PC-9 (cell line): ENCODE data around the gene LRRC4C. TPM values are rescaled to one million over a fixed set of nuclear protein-coding genes. Genes with fewer than 3 reads are reported as not detected.

Experiments used
- BruUV-seq: library from RNA; stranded (reverse); fragments of 400-500 nt; replicated peaks from 2 replicates; lab custom pipeline; 2021; lab: Mats Ljungman, UMichigan
- CTCF ChIA-PET: fragments of 300-600 bp; sonication (Branson Sonifier 250); formaldehyde crosslinking; loops from one replicate; lab custom pipeline; 2022; ENCODE audit warnings: antibody characterized with exemption; lab: Charles Lee
- POLR2A ChIA-PET: fragments of 300-600 bp; sonication (Branson Sonifier 250); formaldehyde crosslinking; loops from one replicate; lab custom pipeline; 2022; ENCODE audit warnings: antibody characterized with exemption; ENCODE audit not compliant: unreplicated experiment; lab: Charles Lee
- DNase-seq, 2 experiments: peaks; one replicate each; pipeline versions ENCODE4 v3.0.0 to v3.0.0-alpha.2; 2015 to 2022; ENCODE audit warnings: mixed read lengths in 1 of 2
- H2AFZ ChIP-seq: fragments of 200-600 bp; sonication (generic); 2 replicates; pipeline ENCODE4 v1.8.1; 2017; ENCODE audit warnings: antibody characterized with exemption
- H3F3A ChIP-seq: fragments of 200-600 bp; sonication (generic); 2 replicates; pipeline ENCODE4 v1.8.1; 2017; ENCODE audit warnings: antibody characterized with exemption, mild to moderate bottlenecking, low read depth; ENCODE audit not compliant: insufficient read depth
- H3K27ac ChIP-seq: fragments of 200-600 bp; sonication (generic); 2 replicates; pipeline ENCODE4 v1.6.1; 2016; ENCODE audit warnings: mixed run types
- H3K27me3 ChIP-seq: fragments of 200-600 bp; sonication (generic); 2 replicates; pipeline ENCODE4 v1.6.1; 2016; ENCODE audit warnings: low read depth, mixed run types; ENCODE audit not compliant: insufficient read depth
- H3K36me3 ChIP-seq: fragments of 200-600 bp; sonication (generic); 2 replicates; pipeline ENCODE4 v1.6.1; 2016; ENCODE audit warnings: low read depth, mixed run types
- H3K4me1 ChIP-seq: fragments of 200-600 bp; sonication (generic); replicated peaks from 2 replicates; pipeline ENCODE4 v1.6.1; 2016; ENCODE audit warnings: mixed run types; ENCODE audit not compliant: insufficient read depth
- H3K4me2 ChIP-seq: fragments of 200-600 bp; sonication (generic); 2 replicates; pipeline ENCODE4 v1.6.1; 2017; ENCODE audit warnings: mixed run types
- H3K4me3 ChIP-seq: fragments of 200-600 bp; sonication (generic); 2 replicates; pipeline ENCODE4 v1.6.1; 2016; ENCODE audit warnings: mixed run types
- H3K79me2 ChIP-seq: fragments of 200-600 bp; sonication (generic); 2 replicates; pipeline ENCODE4 v1.6.1; 2017; ENCODE audit warnings: low read depth, mixed run types
- H3K9me2 ChIP-seq: fragments of 200-600 bp; sonication (generic); 2 replicates; pipeline ENCODE4 v1.8.1; 2017; ENCODE audit warnings: mild to moderate bottlenecking; ENCODE audit not compliant: insufficient read depth
- H3K9me3 ChIP-seq: fragments of 200-600 bp; sonication (generic); 2 replicates; pipeline ENCODE4 v1.8.1; 2016; ENCODE audit warnings: low read depth; ENCODE audit not compliant: insufficient read depth
- H4K20me1 ChIP-seq: fragments of 200-600 bp; sonication (generic); 2 replicates; pipeline ENCODE4 v1.8.1; 2017; ENCODE audit not compliant: insufficient read depth
- CTCF ChIP-seq: fragments of 200-600 bp; sonication (generic); conservative IDR thresholded peaks from 2 replicates; pipeline ENCODE4 v1.6.1; 2017; ENCODE audit warnings: mixed run types, antibody characterized with exemption, mild to moderate bottlenecking, moderate library complexity
- EZH2 ChIP-seq: fragments of 200-600 bp; sonication (generic); IDR thresholded peaks from 2 replicates; pipeline ENCODE4 v1.8.0; 2017; ENCODE audit warnings: antibody characterized with exemption, low read depth
- intact Hi-C: fragments of 100-400 bp; cut with micrococcal nuclease; formaldehyde crosslinking; loops from one replicate; pipeline ENCODE4 v1.10.0; 2022; ENCODE audit not compliant: unreplicated experiment
- total RNA-seq: library from RNA; stranded (reverse); gene quantifications from 2 replicates; pipeline ENCODE4 v1.2.3, GENCODE V29; 2021

The LRRC4C gene
- total RNA-seq, 1 experiment from 2014 or later = not detected

DNA sequence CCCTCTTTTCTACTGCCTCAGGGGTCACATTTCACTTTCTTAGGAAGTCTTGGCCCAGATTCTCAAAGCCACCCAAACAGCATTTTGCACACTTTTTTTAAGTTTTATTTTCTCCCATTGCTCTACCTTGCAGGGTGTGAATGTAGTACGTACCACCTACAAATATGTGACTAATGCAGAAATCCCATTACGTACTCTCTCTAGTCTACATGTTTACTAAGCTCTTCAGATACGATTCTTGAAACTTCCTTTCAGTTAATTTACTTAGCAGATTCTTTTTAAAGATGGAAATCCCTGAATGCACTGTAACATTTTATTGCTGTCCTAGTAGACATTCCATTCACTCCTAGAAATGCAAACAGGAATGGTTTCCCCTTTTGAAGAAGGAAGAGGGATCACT lies 61.3 kb downstream of the LRRC4C start:
- ChIA-PET POLR2A (interaction anchor here (0.6 kb wide), 1 partner anchor 41 kb away, joined by 4 read pairs; no protein-coding TSS in a partner anchor), CTCF (no interaction called here)
- TF ChIP-seq EZH2 = no peak
- H3K4me2 ChIP-seq = no peak overlapping the region
- no peak overlapping the region for H3K4me3 ChIP-seq
- no TSS peak for BruUV-seq
- H3K27ac ChIP-seq = no peak overlapping the region
- intact Hi-C loops = no loop called here
- H2AFZ ChIP-seq = no peak overlapping the region
- H4K20me1 ChIP-seq = no peaks in the 10 kb centered on the region
- no peak for DNase-seq
- H3K4me1 ChIP-seq = no peaks in the 10 kb centered on the region
- H3K79me2 ChIP-seq = no peaks in the 10 kb centered on the region
- no peaks in the 10 kb centered on the region for H3K27me3 ChIP-seq
- H3K9me2 ChIP-seq = no peaks in the 10 kb centered on the region
- H3K36me3 ChIP-seq = no peaks in the 10 kb centered on the region
- no peaks in the 10 kb centered on the region for H3F3A ChIP-seq
- no peaks in the 10 kb centered on the region for H3K9me3 ChIP-seq

DNA sequence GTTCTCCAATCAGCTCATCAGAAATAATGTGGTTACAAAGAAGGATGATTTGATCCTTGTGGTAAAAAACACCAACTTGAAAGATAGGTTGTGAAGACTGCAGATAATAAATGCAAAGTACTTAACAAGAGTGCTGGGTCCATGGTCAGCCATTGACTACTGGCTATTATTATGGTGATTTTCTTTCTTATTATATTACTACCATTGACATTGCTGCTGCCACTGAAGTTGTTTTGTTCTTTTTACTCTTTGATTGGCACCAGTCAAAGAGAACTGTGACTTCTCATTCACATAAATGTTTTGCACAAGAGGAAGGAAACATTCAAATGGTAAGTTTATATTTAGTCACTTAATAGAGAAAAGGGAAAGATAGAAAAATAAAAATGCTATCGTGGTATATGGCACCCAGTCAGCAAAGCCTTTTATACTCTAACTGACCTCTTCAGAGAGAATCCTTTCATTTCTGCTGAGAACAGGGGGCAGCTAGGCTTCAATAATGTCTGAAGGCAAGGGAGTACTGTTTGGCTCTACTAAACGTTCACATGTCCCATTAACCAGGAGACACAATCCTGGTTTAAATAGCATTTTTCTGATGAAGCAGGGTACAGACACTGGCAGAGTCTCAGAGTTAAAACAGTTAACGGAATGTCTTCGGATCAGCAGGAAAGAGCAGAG lies 64.8 kb downstream of the LRRC4C start:
- Histone ChIP-seq H3K27me3 (no peaks in the 10 kb centered on the region), H3K4me1 (no peaks in the 10 kb centered on the region), H3K36me3 (no peaks in the 10 kb centered on the region), H4K20me1 (no peaks in the 10 kb centered on the region), H3K27ac (no peak overlapping the region), H3K4me2 (no peak overlapping the region), H3K9me3 (no peaks in the 10 kb centered on the region), H2AFZ (no peak overlapping the region), H3K4me3 (no peak overlapping the region), H3K9me2 (no peaks in the 10 kb centered on the region), H3K79me2 (no peaks in the 10 kb centered on the region), H3F3A (no peaks in the 10 kb centered on the region)
- ChIA-PET CTCF (no interaction called here), POLR2A (no interaction called here)
- DNase-seq = no peak
- BruUV-seq = no TSS peak
- TF ChIP-seq CTCF (no peak), EZH2 (no peak)
- intact Hi-C loops = no loop called here

DNA sequence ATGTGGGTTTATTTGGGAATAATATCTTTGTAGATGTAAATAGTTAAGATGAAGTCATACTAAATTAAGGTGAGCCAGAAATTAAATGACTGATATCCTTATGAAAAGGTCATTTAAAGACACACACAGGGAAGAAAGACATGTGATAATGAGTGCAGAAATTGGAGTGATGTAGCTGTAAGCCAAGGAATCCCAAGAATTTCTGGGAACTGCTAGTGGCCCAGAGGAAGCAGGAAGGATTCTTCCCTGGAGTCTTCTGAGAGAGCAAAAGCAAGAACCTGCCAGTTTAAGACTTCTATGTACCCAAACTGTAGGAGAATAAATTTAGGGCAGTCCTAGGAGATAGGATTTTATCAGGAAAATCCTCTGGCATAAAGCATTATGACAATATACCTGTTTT lies 66.9 kb downstream of the LRRC4C start:
- TF ChIP-seq CTCF (no peak), EZH2 (no peak)
- H4K20me1 ChIP-seq = no peaks in the 10 kb centered on the region
- H3K9me2 ChIP-seq = no peaks in the 10 kb centered on the region
- intact Hi-C loops = no loop called here
- BruUV-seq = no TSS peak
- ChIA-PET CTCF (no interaction called here), POLR2A (no interaction called here)
- no peaks in the 10 kb centered on the region for H3K9me3 ChIP-seq
- no peak overlapping the region for H2AFZ ChIP-seq
- no peaks in the 10 kb centered on the region for H3K27me3 ChIP-seq
- H3F3A ChIP-seq = no peaks in the 10 kb centered on the region
- H3K27ac ChIP-seq = no peak overlapping the region
- no peaks in the 10 kb centered on the region for H3K36me3 ChIP-seq
- no peak overlapping the region for H3K4me3 ChIP-seq
- H3K4me2 ChIP-seq = no peak overlapping the region
- no peaks in the 10 kb centered on the region for H3K4me1 ChIP-seq
- no peaks in the 10 kb centered on the region for H3K79me2 ChIP-seq
- DNase-seq = no peak
